Natural killer cell (primary cell): ENCODE results near the gene SLCO1A2. TPM values are rescaled to one million over a fixed set of nuclear protein-coding genes. Genes with fewer than 3 reads are reported as not detected.

Experiments used
- ATAC-seq, 3 donors: fragments of 150-1000 bp in 2 of 3; fragments of 200-7000 bp in 1 of 3; cut with Tn5 transposase; 1 replicate in 1 of 3; 2 replicates in 2 of 3; pipeline ENCODE4 v1.10.0; 2021; ENCODE audit warnings: mild to moderate bottlenecking in 2 of 3, moderate library complexity in 2 of 3
- DNase-seq, 2 donors: peaks; one replicate each; pipeline versions ENCODE4 v3.0.0 to v3.0.0-alpha.2; 2013 to 2021; ENCODE audit warnings: mixed read lengths in 1 of 2
- H3K27ac ChIP-seq: one replicate; pipeline ENCODE4 v1.5.1; 2013; ENCODE audit warnings: mild to moderate bottlenecking, low read length
- H3K27me3 ChIP-seq: one replicate; pipeline ENCODE4 v1.6.1; 2013; ENCODE audit warnings: low read length; ENCODE audit not compliant: control insufficient read depth, insufficient read depth
- H3K36me3 ChIP-seq: one replicate; pipeline ENCODE4 v1.6.1; 2013; ENCODE audit warnings: low read length; ENCODE audit not compliant: control insufficient read depth, insufficient read depth
- H3K4me1 ChIP-seq: one replicate; pipeline ENCODE4 v1.6.1; 2013; ENCODE audit warnings: low read length; ENCODE audit not compliant: control insufficient read depth, insufficient read depth
- H3K4me3 ChIP-seq: one replicate; pipeline ENCODE4 v1.5.1; 2013; ENCODE audit warnings: low read length
- H3K9me3 ChIP-seq: one replicate; pipeline ENCODE4 v1.6.1; 2013; ENCODE audit warnings: low read length; ENCODE audit not compliant: control insufficient read depth, insufficient read depth
- H3K27ac Mint-ChIP-seq, 2 donors: one replicate each; pipeline ENCODE4 v1.8.0; 2022; ENCODE audit warnings: mild to moderate bottlenecking in 2 of 2, mixed read lengths in 2 of 2, moderate library complexity in 1 of 2
- H3K27me3 Mint-ChIP-seq, 2 donors: one replicate each; pipeline ENCODE4 v1.8.0; 2022; ENCODE audit warnings: low read depth in 2 of 2, mixed read lengths in 2 of 2
- H3K36me3 Mint-ChIP-seq: one replicate; pipeline ENCODE4 v1.8.0; 2022; ENCODE audit warnings: mixed read lengths
- H3K4me1 Mint-ChIP-seq, 2 donors: one replicate each; pipeline ENCODE4 v1.8.0; 2022; ENCODE audit warnings: mixed read lengths in 2 of 2
- H3K4me3 Mint-ChIP-seq: one replicate; pipeline ENCODE4 v1.8.0; 2022; ENCODE audit warnings: mild to moderate bottlenecking, moderate library complexity, mixed read lengths
- H3K9me3 Mint-ChIP-seq, 2 donors: one replicate each; pipeline ENCODE4 v1.8.0; 2022; ENCODE audit warnings: mixed read lengths in 2 of 2
- CTCF ChIP-seq: fragments of 200-600 bp; IDR thresholded peaks from one replicate; pipeline ENCODE4 v1.8.0; 2022; ENCODE audit warnings: antibody characterized with exemption
- WGBS: methylation state at CpG from one replicate; pipeline ENCODE4 v1.1.7; 2013; ENCODE audit warnings: missing lambda C conversion rate; ENCODE audit not compliant: insufficient coverage; 5-methylcytosine and 5-hydroxymethylcytosine counted together
- intact Hi-C: fragments of 100-400 bp; cut with micrococcal nuclease; formaldehyde crosslinking; loops from one replicate; pipeline ENCODE4 v1.14.2; 2022
- total RNA-seq, 4 donors: library from RNA; stranded (reverse); fragments of 120-200 nt in 1 of 4; gene quantifications; one replicate each; pipeline versions ENCODE4 v1.2.3 to v1.2.4, GENCODE V29; 2013 to 2022

Gene SLCO1A2
- total RNA-seq, 3 donors from 2014 or later (not counting 1 experiment from before 2014, with no cell fraction given), result not detected

- Histone ChIP-seq H3K4me3 (no peak overlapping the region), H3K36me3 (no peaks in the 10 kb centered on the region), H3K27me3 (peaks cover 2% of the 10 kb centered on the region), H3K9me3 (no peaks in the 10 kb centered on the region), H3K27ac (no peak overlapping the region), H3K4me1 (no peaks in the 10 kb centered on the region)
- intact Hi-C loops, result no loop called here
- Mint-ChIP-seq H3K4me1 (no peaks in the 10 kb centered on the region), H3K9me3 (peaks cover 0 to 7% of the 10 kb centered on the region in 2 donors), H3K27me3 (peaks cover 0 to 2% of the 10 kb centered on the region in 2 donors), H3K27ac (no peak overlapping the region), H3K36me3 (no peaks in the 10 kb centered on the region), H3K4me3 (no peak overlapping the region)
- no peak for TF ChIP-seq CTCF
- DNase-seq (no peak), ATAC-seq (no peak)
- 80% methylated on average over 1 of the region's 1 CpG for WGBS
Observed at GRCh38 chr12:21339921-21340320, 5.2 kb upstream of the SLCO1A2 start.

- no peak for TF ChIP-seq CTCF
Observed at GRCh38 chr12:21337959-21338744, 3.4 kb upstream of the SLCO1A2 start.

GRCh38 chr12:21337453-21337852, 2.7 kb upstream of the SLCO1A2 start:
- Histone ChIP-seq H3K36me3 (no peaks in the 10 kb centered on the region), H3K4me1 (no peaks in the 10 kb centered on the region), H3K4me3 (no peak overlapping the region), H3K27me3 (no peaks in the 10 kb centered on the region), H3K27ac (no peak overlapping the region), H3K9me3 (no peaks in the 10 kb centered on the region)
- no peaks in the 10 kb centered on the region for H3K36me3 Mint-ChIP-seq
- no peaks in the 10 kb centered on the region for H3K27me3 Mint-ChIP-seq
- H3K4me1 Mint-ChIP-seq, result no peaks in the 10 kb centered on the region
- DNase-seq (no peak), ATAC-seq (no peak)
- no peak for TF ChIP-seq CTCF
- H3K27ac Mint-ChIP-seq, result no peak overlapping the region
- intact Hi-C loops, result no loop called here
- H3K9me3 Mint-ChIP-seq, result peaks cover 0 to 7% of the 10 kb centered on the region in 2 donors
- H3K4me3 Mint-ChIP-seq, result no peak overlapping the region

More at GRCh38 chr12:21337959-21338744, 3.4 kb upstream of the SLCO1A2 start:
- Histone ChIP-seq H3K9me3 (no peaks in the 10 kb centered on the region), H3K4me3 (no peak overlapping the region), H3K36me3 (no peaks in the 10 kb centered on the region), H3K27me3 (no peaks in the 10 kb centered on the region), H3K4me1 (no peaks in the 10 kb centered on the region), H3K27ac (no peak overlapping the region)
- ATAC-seq (no peak), DNase-seq (no peak)
- WGBS, result 91% methylated on average over 6 of the region's 6 CpGs
- Mint-ChIP-seq H3K9me3 (peaks cover 0 to 7% of the 10 kb centered on the region in 2 donors), H3K36me3 (no peaks in the 10 kb centered on the region), H3K4me1 (no peaks in the 10 kb centered on the region), H3K27me3 (peaks cover 0 to 2% of the 10 kb centered on the region in 2 donors), H3K27ac (no peak overlapping the region), H3K4me3 (no peak overlapping the region)
- intact Hi-C loops, result no loop called here

- Histone ChIP-seq H3K4me1 (no peaks in the 10 kb centered on the region), H3K9me3 (no peaks in the 10 kb centered on the region), H3K4me3 (no peak overlapping the region), H3K27me3 (no peaks in the 10 kb centered on the region), H3K36me3 (no peaks in the 10 kb centered on the region), H3K27ac (no peak overlapping the region)
- DNase-seq (no peak), ATAC-seq (no peak)
- WGBS, result 74% methylated on average over 4 of the region's 5 CpGs
- peaks cover 0 to 3% of the 10 kb centered on the region in 2 donors for H3K27me3 Mint-ChIP-seq
- no peaks in the 10 kb centered on the region for H3K4me1 Mint-ChIP-seq
- intact Hi-C loops, result no loop called here
- peaks cover 0 to 9% of the 10 kb centered on the region in 2 donors for H3K9me3 Mint-ChIP-seq
- no peaks in the 10 kb centered on the region for H3K36me3 Mint-ChIP-seq
- no peak for TF ChIP-seq CTCF
- no peak overlapping the region for H3K4me3 Mint-ChIP-seq
- no peak overlapping the region for H3K27ac Mint-ChIP-seq
Observed at GRCh38 chr12:21336656-21337055, 1.9 kb upstream of the SLCO1A2 start.
